ENCODE measurements around the gene INPP4B.

DNA sequence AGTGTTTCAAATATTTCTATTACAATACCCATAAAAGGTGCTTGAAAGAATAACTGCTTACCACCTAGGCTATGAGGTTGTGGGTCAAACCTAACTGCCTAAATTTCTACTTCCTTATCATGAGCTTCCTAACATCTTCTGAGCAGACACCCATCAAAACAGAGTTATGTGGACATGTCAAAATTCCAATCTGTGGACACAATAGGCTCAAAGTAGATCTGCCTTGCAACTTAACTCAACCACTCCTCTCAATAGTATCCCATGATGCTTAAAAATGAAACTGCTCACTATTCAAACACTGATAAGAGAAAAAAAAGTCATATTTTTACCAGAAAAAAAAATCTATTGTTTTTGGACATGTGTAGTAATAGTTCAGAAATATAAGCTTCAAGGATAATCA, 462.7 kb downstream of the INPP4B start:
- TF ChIP-seq, protein P1, sequence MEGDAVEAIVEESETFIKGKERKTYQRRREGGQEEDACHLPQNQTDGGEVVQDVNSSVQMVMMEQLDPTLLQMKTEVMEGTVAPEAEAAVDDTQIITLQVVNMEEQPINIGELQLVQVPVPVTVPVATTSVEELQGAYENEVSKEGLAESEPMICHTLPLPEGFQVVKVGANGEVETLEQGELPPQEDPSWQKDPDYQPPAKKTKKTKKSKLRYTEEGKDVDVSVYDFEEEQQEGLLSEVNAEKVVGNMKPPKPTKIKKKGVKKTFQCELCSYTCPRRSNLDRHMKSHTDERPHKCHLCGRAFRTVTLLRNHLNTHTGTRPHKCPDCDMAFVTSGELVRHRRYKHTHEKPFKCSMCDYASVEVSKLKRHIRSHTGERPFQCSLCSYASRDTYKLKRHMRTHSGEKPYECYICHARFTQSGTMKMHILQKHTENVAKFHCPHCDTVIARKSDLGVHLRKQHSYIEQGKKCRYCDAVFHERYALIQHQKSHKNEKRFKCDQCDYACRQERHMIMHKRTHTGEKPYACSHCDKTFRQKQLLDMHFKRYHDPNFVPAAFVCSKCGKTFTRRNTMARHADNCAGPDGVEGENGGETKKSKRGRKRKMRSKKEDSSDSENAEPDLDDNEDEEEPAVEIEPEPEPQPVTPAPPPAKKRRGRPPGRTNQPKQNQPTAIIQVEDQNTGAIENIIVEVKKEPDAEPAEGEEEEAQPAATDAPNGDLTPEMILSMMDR (conservative IDR thresholded peaks at IDR 0.05; ENCODE audit: low read length): no peak
- TF ChIP-seq EZH2phosphoT487 (IDR thresholded peaks at IDR 0.05; ENCODE audit: borderline replicate concordance, low read depth, low read length): no peak
